ENCODE measurements around the gene SYNJ2. TPM values are rescaled to one million over a fixed set of nuclear protein-coding genes. Genes with fewer than 3 reads are reported as not detected.

Gene SYNJ2
- total and polyA plus RNA-seq, 2 experiments from 2014 or later, result 2.8 to 5.6 TPM

GRCh38 chr6:158080849-158081656, 99.4 kb downstream of the SYNJ2 start:
- Mint-ChIP-seq H3K4me3 (no peak overlapping the region), H3K9me3 (no peaks in the 10 kb centered on the region), H3K27ac (no peak overlapping the region), H3K27me3 (ENCODE audit: insufficient read depth, low read depth, poor library complexity) (peaks cover 3% of the 10 kb centered on the region), H3K36me3 (ENCODE audit: low read depth) (peaks cover 55% of the 10 kb centered on the region), H3K4me1 (no peaks in the 10 kb centered on the region)
- H4K20me1 ChIP-seq (replicated peaks; ENCODE audit: insufficient read depth), result peaks cover 3% of the 10 kb centered on the region; the same call in 1 of the 2 replicates
- H3K36me3 ChIP-seq (ENCODE audit: insufficient read depth), result no peaks in the 10 kb centered on the region
- no peaks in the 10 kb centered on the region for H3K4me1 ChIP-seq (ENCODE audit: insufficient read depth)
- H3K27me3 ChIP-seq (ENCODE audit: insufficient read depth), result no peaks in the 10 kb centered on the region
- ATAC-seq, result no peak
- no peak overlapping the region for H2AFZ ChIP-seq
- no peak overlapping the region for H3K4me3 ChIP-seq
- H3K4me2 ChIP-seq, result no peak overlapping the region
- no peak for DNase-seq (ENCODE audit: low spot score)
- TF ChIP-seq POLR2AphosphoS5 (IDR thresholded peaks at IDR 0.05; ENCODE audit: low read depth), result no peak
- no peak for TF ChIP-seq STAT1 (IDR thresholded peaks at IDR 0.05; ENCODE audit: unreplicated experiment)
- TF ChIP-seq ZNF114 (CRISPR knock-in tag; IDR thresholded peaks at IDR 0.05), result no peak
- TF ChIP-seq CREB1 (CRISPR knock-in tag; IDR thresholded peaks at IDR 0.05; ENCODE audit: low read depth), result no peak
- TF ChIP-seq EZH2 (IDR thresholded peaks at IDR 0.05; ENCODE audit: low read depth, unreplicated experiment), result no peak
- no peak for TF ChIP-seq NANOG (IDR thresholded peaks at IDR 0.05; ENCODE audit: borderline replicate concordance)
- TF ChIP-seq, protein P1, sequence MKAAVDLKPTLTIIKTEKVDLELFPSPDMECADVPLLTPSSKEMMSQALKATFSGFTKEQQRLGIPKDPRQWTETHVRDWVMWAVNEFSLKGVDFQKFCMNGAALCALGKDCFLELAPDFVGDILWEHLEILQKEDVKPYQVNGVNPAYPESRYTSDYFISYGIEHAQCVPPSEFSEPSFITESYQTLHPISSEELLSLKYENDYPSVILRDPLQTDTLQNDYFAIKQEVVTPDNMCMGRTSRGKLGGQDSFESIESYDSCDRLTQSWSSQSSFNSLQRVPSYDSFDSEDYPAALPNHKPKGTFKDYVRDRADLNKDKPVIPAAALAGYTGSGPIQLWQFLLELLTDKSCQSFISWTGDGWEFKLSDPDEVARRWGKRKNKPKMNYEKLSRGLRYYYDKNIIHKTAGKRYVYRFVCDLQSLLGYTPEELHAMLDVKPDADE (IDR thresholded peaks at IDR 0.05), result no peak
- no peak for TF ChIP-seq REST (IDR thresholded peaks at IDR 0.05; ENCODE audit: unreplicated experiment)
- no peak for TF ChIP-seq JUNB (IDR thresholded peaks at IDR 0.05; ENCODE audit: unreplicated experiment)
- TF ChIP-seq, protein P2, sequence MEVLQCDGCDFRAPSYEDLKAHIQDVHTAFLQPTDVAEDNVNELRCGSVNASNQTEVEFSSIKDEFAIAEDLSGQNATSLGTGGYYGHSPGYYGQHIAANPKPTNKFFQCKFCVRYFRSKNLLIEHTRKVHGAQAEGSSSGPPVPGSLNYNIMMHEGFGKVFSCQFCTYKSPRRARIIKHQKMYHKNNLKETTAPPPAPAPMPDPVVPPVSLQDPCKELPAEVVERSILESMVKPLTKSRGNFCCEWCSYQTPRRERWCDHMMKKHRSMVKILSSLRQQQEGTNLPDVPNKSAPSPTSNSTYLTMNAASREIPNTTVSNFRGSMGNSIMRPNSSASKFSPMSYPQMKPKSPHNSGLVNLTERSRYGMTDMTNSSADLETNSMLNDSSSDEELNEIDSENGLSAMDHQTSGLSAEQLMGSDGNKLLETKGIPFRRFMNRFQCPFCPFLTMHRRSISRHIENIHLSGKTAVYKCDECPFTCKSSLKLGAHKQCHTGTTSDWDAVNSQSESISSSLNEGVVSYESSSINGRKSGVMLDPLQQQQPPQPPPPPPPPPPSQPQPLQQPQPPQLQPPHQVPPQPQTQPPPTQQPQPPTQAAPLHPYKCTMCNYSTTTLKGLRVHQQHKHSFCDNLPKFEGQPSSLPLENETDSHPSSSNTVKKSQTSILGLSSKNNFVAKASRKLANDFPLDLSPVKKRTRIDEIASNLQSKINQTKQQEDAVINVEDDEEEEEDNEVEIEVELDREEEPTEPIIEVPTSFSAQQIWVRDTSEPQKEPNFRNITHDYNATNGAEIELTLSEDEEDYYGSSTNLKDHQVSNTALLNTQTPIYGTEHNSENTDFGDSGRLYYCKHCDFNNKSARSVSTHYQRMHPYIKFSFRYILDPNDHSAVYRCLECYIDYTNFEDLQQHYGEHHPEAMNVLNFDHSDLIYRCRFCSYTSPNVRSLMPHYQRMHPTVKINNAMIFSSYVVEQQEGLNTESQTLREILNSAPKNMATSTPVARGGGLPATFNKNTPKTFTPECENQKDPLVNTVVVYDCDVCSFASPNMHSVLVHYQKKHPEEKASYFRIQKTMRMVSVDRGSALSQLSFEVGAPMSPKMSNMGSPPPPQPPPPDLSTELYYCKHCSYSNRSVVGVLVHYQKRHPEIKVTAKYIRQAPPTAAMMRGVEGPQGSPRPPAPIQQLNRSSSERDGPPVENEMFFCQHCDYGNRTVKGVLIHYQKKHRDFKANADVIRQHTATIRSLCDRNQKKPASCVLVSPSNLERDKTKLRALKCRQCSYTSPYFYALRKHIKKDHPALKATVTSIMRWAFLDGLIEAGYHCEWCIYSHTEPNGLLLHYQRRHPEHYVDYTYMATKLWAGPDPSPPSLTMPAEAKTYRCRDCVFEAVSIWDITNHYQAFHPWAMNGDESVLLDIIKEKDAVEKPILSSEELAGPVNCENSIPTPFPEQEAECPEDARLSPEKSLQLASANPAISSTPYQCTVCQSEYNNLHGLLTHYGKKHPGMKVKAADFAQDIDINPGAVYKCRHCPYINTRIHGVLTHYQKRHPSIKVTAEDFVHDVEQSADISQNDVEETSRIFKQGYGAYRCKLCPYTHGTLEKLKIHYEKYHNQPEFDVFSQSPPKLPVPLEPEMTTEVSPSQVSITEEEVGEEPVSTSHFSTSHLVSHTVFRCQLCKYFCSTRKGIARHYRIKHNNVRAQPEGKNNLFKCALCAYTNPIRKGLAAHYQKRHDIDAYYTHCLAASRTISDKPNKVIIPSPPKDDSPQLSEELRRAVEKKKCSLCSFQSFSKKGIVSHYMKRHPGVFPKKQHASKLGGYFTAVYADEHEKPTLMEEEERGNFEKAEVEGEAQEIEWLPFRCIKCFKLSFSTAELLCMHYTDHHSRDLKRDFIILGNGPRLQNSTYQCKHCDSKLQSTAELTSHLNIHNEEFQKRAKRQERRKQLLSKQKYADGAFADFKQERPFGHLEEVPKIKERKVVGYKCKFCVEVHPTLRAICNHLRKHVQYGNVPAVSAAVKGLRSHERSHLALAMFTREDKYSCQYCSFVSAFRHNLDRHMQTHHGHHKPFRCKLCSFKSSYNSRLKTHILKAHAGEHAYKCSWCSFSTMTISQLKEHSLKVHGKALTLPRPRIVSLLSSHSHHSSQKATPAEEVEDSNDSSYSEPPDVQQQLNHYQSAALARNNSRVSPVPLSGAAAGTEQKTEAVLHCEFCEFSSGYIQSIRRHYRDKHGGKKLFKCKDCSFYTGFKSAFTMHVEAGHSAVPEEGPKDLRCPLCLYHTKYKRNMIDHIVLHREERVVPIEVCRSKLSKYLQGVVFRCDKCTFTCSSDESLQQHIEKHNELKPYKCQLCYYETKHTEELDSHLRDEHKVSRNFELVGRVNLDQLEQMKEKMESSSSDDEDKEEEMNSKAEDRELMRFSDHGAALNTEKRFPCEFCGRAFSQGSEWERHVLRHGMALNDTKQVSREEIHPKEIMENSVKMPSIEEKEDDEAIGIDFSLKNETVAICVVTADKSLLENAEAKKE (CRISPR knock-in tag; IDR thresholded peaks at IDR 0.05), result no peak
- no peak for TF ChIP-seq ZNF331 (CRISPR knock-in tag; IDR thresholded peaks at IDR 0.05; ENCODE audit: low read depth)
- no peak for TF ChIP-seq EZH2phosphoT487 (IDR thresholded peaks at IDR 0.05; ENCODE audit: unreplicated experiment)
- TF ChIP-seq CTCF (conservative IDR thresholded peaks at IDR 0.05; ENCODE audit: low read depth in 2 of 2), result no peak
- no peaks in the 10 kb centered on the region for H3K9me2 ChIP-seq (ENCODE audit: insufficient read depth)
- H3K79me2 ChIP-seq (replicated peaks; ENCODE audit: insufficient read depth), result no peaks in the 10 kb centered on the region
- H3F3A ChIP-seq (replicated peaks; ENCODE audit: low read depth), result no peaks in the 10 kb centered on the region
- H3K27ac ChIP-seq (ENCODE audit: low read depth), result no peak overlapping the region; the same call in 1 of the 2 replicates

Data from GM23338 (cell line).